Body of pancreas (tissue), 4 donors: ENCODE data around the gene UGT3A1.

Experiments used
- POLR2A ChIP-seq, 3 donors: fragments of 450-650 bp; IDR thresholded peaks; one replicate each; pipeline ENCODE4 v1.6.1; 2016; ENCODE audit warnings: antibody characterized with exemption in 3 of 3, mild to moderate bottlenecking in 2 of 3
- TF ChIP-seq, protein P1 (sequence below), 7 experiments: fragments of 450-650 bp in 4 of 7; fragments of 200-600 bp in 3 of 7; sonication (generic) in 3 of 7; IDR thresholded peaks; one replicate each; pipeline ENCODE4 v1.5.1; 2016 to 2019; ENCODE audit warnings: antibody characterized with exemption in 7 of 7

DNA sequence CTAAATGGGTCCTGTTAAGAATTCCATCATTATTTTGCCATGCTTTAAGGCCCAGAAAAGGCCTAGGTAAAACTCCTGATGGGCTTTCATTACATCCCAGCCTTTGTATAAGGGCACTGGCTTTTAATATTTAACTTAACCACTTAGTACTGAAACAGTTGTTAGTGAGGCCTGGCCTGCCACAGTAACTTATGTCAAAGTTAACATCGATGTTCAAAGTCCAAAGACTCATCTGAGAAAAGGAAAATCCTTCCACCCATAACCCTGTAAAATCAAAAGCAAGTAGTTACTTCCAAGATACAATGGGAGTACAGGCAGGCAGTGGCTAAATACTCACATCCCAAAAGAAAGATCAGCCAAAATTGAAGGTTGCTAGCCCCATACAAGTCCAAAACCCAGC lies 15.0 kb upstream of the UGT3A1 start:
- TF ChIP-seq, protein P1, sequence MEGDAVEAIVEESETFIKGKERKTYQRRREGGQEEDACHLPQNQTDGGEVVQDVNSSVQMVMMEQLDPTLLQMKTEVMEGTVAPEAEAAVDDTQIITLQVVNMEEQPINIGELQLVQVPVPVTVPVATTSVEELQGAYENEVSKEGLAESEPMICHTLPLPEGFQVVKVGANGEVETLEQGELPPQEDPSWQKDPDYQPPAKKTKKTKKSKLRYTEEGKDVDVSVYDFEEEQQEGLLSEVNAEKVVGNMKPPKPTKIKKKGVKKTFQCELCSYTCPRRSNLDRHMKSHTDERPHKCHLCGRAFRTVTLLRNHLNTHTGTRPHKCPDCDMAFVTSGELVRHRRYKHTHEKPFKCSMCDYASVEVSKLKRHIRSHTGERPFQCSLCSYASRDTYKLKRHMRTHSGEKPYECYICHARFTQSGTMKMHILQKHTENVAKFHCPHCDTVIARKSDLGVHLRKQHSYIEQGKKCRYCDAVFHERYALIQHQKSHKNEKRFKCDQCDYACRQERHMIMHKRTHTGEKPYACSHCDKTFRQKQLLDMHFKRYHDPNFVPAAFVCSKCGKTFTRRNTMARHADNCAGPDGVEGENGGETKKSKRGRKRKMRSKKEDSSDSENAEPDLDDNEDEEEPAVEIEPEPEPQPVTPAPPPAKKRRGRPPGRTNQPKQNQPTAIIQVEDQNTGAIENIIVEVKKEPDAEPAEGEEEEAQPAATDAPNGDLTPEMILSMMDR (IDR thresholded peaks at IDR 0.05): no peak
- no peak for TF ChIP-seq POLR2A (IDR thresholded peaks at IDR 0.05)
